Common myeloid progenitor, CD34-positive (primary cell): ENCODE results near the gene STK17A.
A peak's percentile ranks its signal among the peaks of the same experiment; 100 is the strongest.
"Not testable (repeated sequence)": the region's sequence is repeated elsewhere in the genome, so short reads cannot be mapped to it uniquely, and the experiment has no call there.

Source experiments
- CTCF ChIA-PET: fragments of 350-600 bp; sonication (Branson Sonifier 250); formaldehyde crosslinking; loops from one replicate; lab custom pipeline; 2021; ENCODE audit warnings: antibody characterized with exemption; lab: Charles Lee
- POLR2A ChIA-PET: fragments of 350-600 bp; sonication (Branson Sonifier 250); formaldehyde crosslinking; loops from one replicate; lab custom pipeline; 2021; ENCODE audit warnings: antibody characterized with exemption; lab: Charles Lee
- DNase-seq, 3 donors: peaks; one replicate each; pipeline versions ENCODE4 v3.0.0 to v3.0.0-alpha.2; 2013
- H3K27ac ChIP-seq, 2 experiments: 1 replicate in 1 of 2; 2 replicates in 1 of 2; pipeline ENCODE4 v1.7.0; 2013; ENCODE audit warnings: inconsistent platforms in 2 of 2, low read length in 2 of 2, mild to moderate bottlenecking in 2 of 2, low read depth in 1 of 2, moderate library complexity in 1 of 2; ENCODE audit not compliant: severe bottlenecking in 2 of 2, insufficient read depth in 1 of 2, poor library complexity in 1 of 2
- H3K27me3 ChIP-seq, 5 experiments: replicated peaks in 2 of 5; 1 replicate in 3 of 5; 2 replicates in 2 of 5; pipeline versions ENCODE4 v1.6.1 to v1.7.0; 2013; ENCODE audit warnings: low read length in 4 of 5, mild to moderate bottlenecking in 2 of 5, moderate library complexity in 2 of 5, inconsistent platforms in 1 of 5; ENCODE audit not compliant: insufficient read depth in 5 of 5, control insufficient read depth in 4 of 5
- H3K36me3 ChIP-seq, 4 experiments: 1 replicate in 2 of 4; 2 replicates in 2 of 4; pipeline versions ENCODE4 v1.6.1 to v1.7.0; 2013; ENCODE audit warnings: low read length in 3 of 4, control low read depth in 1 of 4, mild to moderate bottlenecking in 1 of 4; ENCODE audit not compliant: control insufficient read depth in 4 of 4, insufficient read depth in 4 of 4
- H3K4me1 ChIP-seq, 4 experiments: 1 replicate in 3 of 4; 2 replicates in 1 of 4; pipeline versions ENCODE4 v1.6.1 to v1.7.1; 2013; ENCODE audit warnings: low read length in 3 of 4, mild to moderate bottlenecking in 3 of 4, control low read depth in 1 of 4, inconsistent platforms in 1 of 4, moderate library complexity in 1 of 4; ENCODE audit not compliant: control insufficient read depth in 4 of 4, insufficient read depth in 4 of 4; ENCODE audit errors: control extremely low read depth in 1 of 4
- H3K4me3 ChIP-seq, 7 experiments: 1 replicate in 4 of 7; 2 replicates in 3 of 7; pipeline versions ENCODE4 v1.5.1 to v1.7.0; 2013; ENCODE audit warnings: mild to moderate bottlenecking in 7 of 7, low read length in 6 of 7, moderate library complexity in 6 of 7, inconsistent platforms in 2 of 7, low read depth in 2 of 7, control low read depth in 1 of 7; ENCODE audit not compliant: insufficient read depth in 4 of 7, control insufficient read depth in 1 of 7; ENCODE audit errors: extremely low read depth in 1 of 7
- H3K9me3 ChIP-seq, 5 experiments: 1 replicate in 4 of 5; 2 replicates in 1 of 5; pipeline versions ENCODE4 v1.6.1 to v1.7.1; 2013; ENCODE audit warnings: low read length in 4 of 5, mild to moderate bottlenecking in 2 of 5, inconsistent platforms in 1 of 5, low read depth in 1 of 5, moderate library complexity in 1 of 5; ENCODE audit not compliant: control insufficient read depth in 4 of 5, insufficient read depth in 2 of 5; ENCODE audit errors: control extremely low read depth in 1 of 5
- WGBS: methylation state at CpG from one replicate; pipeline ENCODE4 v1.1.5; 2013; ENCODE audit not compliant: insufficient coverage; 5-methylcytosine and 5-hydroxymethylcytosine counted together

STK17A gene

GRCh38 chr7:43668035-43668434 is 85.1 kb downstream of the STK17A start:
- WGBS, result 100% methylated on average over 1 of the region's 1 CpG

GRCh38 chr7:43669286-43670081 is 86.6 kb downstream of the STK17A start:
- no peaks in the 10 kb centered on the region for H3K27me3 ChIP-seq
- DNase-seq, result peak in 2 of 3 donors; percentile 78 to 85
- peaks cover 0 to 2% (median 0%) of the 10 kb centered on the region in 4 experiments for H3K36me3 ChIP-seq
- no peak overlapping the region for H3K27ac ChIP-seq
- peaks cover 0 to 8% (median under 1%) of the 10 kb centered on the region in 4 experiments for H3K4me1 ChIP-seq
- CTCF ChIA-PET, result interaction anchor here (1.3 to 3.3 kb wide), 3 partner anchors 30 to 87 kb away, joined by 3 to 13 read pairs (median 7); partner anchors contain the start of gene STK17A
- peaks cover 0 to 19% (median 6%) of the 10 kb centered on the region in 5 experiments for H3K9me3 ChIP-seq
- POLR2A ChIA-PET, result no interaction called here
- H3K4me3 ChIP-seq, result no peak overlapping the region
- 58% methylated on average over 11 of the region's 15 CpGs for WGBS

More at GRCh38 chr7:43668035-43668434, 85.1 kb downstream of the STK17A start:
- no peaks in the 10 kb centered on the region for H3K27me3 ChIP-seq
- CTCF ChIA-PET, result interaction anchor here (0.8 to 3.3 kb wide), 2 partner anchors 27 to 32 kb away, joined by 5 to 13 read pairs; no protein-coding TSS in a partner anchor
- H3K27ac ChIP-seq, result no peak overlapping the region
- H3K9me3 ChIP-seq, result peaks cover 0 to 19% (median 6%) of the 10 kb centered on the region in 5 experiments
- H3K4me1 ChIP-seq, result peaks cover 0 to 6% (median under 1%) of the 10 kb centered on the region in 4 experiments
- peaks cover 0 to 2% (median 0%) of the 10 kb centered on the region in 4 experiments for H3K36me3 ChIP-seq
- H3K4me3 ChIP-seq, result no peak overlapping the region
- no peak for DNase-seq
- POLR2A ChIA-PET, result no interaction called here

GRCh38 chr7:43671521-43671920 is 88.6 kb downstream of the STK17A start:
- no peaks in the 10 kb centered on the region for H3K27me3 ChIP-seq
- H3K4me1 ChIP-seq, result peaks cover 0 to 12% (median under 1%) of the 10 kb centered on the region in 4 experiments
- ChIA-PET POLR2A (no interaction called here), CTCF (no interaction called here)
- DNase-seq, result no peak
- no peak overlapping the region for H3K4me3 ChIP-seq
- 100% methylated on average over 4 of the region's 4 CpGs for WGBS
- H3K27ac ChIP-seq, result no peak overlapping the region
- H3K9me3 ChIP-seq, result peaks cover 0 to 19% (median 6%) of the 10 kb centered on the region in 5 experiments
- H3K36me3 ChIP-seq, result peaks cover 0 to 2% (median 0%) of the 10 kb centered on the region in 4 experiments

DNA sequence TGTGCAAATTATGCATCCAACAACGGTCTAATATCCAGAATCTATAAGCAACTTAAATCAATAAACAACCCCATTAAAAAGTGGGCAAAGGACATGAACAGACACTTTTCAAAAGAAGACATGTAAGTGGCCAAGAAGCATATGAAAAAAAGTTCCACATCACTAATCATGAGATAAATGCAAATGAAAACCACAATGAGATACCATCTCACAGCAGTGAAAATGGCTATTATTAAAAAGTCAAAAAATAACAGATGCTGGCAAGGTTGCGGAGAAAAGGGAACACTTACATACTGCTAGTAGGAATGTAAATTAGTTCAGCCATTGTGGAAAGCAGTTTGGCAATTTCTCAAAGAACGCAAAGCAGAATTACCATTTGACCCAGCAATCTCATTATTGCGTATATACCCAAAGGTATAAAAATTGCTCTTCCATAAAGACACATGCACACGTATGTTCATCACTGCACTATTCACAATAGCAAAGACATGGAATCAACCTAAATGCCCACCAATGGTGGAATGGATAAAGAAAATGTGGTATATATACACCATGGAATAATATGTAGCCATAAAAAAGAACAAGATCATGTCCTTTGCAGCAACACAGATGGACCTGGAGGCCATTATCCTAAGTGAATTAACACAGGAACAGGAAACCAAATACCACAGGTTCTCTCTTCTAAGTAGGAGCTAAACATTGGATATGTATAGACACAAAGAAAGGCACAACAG is 90.5 kb downstream of the STK17A start:
- H3K36me3 ChIP-seq, H3K27ac ChIP-seq, H3K27me3 ChIP-seq, DNase-seq, H3K9me3 ChIP-seq, POLR2A ChIA-PET, H3K4me3 ChIP-seq: not testable (repeated sequence)
- 50% methylated on average over 2 of the region's 5 CpGs for WGBS
- peaks cover 0 to 12% (median under 1%) of the 10 kb centered on the region in 4 experiments for H3K4me1 ChIP-seq
- CTCF ChIA-PET, result interaction anchor here (1.0 to 1.6 kb wide), 4 partner anchors 13 to 91 kb away, joined by 3 to 6 read pairs (median 4); no protein-coding TSS in a partner anchor

DNA sequence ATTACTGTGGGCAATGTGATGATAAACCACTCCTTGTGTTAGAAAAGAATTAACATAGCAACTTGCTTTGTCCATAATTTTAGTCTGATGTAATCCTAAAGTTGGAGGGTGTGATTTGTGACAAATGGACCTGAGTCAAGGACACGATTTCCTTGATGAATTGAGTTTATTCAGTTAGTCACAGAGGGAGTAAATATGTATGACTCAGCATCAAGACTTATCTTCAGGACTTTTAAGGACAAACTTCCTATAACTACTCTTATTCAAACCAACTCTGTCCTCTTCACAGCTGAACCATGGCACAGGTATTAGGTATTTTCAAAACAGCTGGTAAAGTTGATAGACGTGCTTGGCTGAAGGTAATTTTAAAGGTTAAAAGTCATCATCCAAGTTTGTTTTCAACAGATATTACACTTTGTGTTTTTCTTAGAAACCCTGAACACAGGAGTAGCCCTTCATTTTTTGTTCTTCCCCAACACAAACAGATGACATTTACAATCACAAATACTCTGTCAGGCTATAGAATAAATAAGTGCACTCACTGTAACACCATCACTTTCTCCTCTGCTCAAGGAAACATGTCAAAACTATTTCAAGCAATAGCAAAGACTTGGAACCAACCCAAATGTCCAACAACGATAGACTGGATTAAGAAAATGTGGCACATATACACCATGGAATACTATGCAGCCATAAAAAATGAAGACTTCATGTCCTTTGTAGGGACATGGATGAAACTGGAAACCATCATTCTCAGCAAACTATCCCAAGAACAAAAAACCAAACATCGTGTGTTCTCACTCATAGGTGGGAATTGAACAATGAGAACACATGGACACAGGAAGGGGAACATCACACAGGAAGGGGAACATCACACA is 91.9 kb downstream of the STK17A start:
- Histone ChIP-seq H3K27me3 (no peaks in the 10 kb centered on the region), H3K9me3 (peaks cover 0 to 8% (median 2%) of the 10 kb centered on the region in 5 experiments), H3K4me1 (peaks cover 0 to 14% (median 3%) of the 10 kb centered on the region in 4 experiments), H3K4me3 (no peak overlapping the region), H3K27ac (no peak overlapping the region), H3K36me3 (no peaks in the 10 kb centered on the region)
- ChIA-PET CTCF (interaction anchor here (1.1 to 1.6 kb wide), 3 partner anchors 25 to 93 kb away, joined by 3 to 6 read pairs (median 3); no protein-coding TSS in a partner anchor), POLR2A (no interaction called here)
- WGBS, result no CpG with 5 or more reads among the region's 4 CpGs
- peak in 2 of 3 donors; percentile 48 to 66 for DNase-seq
